GM12872 (cell line): ENCODE measurements around the gene KAZALD1.

Experiments used
- CTCF ChIP-seq: IDR thresholded peaks from 3 replicates; pipeline ENCODE4 v1.5.1; 2011; ENCODE audit warnings: low read depth, mild to moderate bottlenecking, low read length, moderate library complexity; ENCODE audit not compliant: insufficient read depth

The KAZALD1 gene

GRCh38 chr10:101047268-101047667 lies 14.5 kb upstream of the KAZALD1 start:
- TF ChIP-seq CTCF: no peak

GRCh38 chr10:101047961-101048892 lies 13.6 kb upstream of the KAZALD1 start:
- TF ChIP-seq CTCF: no peak

GRCh38 chr10:101050208-101051069 lies 11.3 kb upstream of the KAZALD1 start:
- TF ChIP-seq CTCF: peak; percentile 87

GRCh38 chr10:101052285-101052684 lies 9.5 kb upstream of the KAZALD1 start:
- no peak for TF ChIP-seq CTCF

- no peak for TF ChIP-seq CTCF
Observed at GRCh38 chr10:101053516-101053915, 8.3 kb upstream of the KAZALD1 start.

DNA sequence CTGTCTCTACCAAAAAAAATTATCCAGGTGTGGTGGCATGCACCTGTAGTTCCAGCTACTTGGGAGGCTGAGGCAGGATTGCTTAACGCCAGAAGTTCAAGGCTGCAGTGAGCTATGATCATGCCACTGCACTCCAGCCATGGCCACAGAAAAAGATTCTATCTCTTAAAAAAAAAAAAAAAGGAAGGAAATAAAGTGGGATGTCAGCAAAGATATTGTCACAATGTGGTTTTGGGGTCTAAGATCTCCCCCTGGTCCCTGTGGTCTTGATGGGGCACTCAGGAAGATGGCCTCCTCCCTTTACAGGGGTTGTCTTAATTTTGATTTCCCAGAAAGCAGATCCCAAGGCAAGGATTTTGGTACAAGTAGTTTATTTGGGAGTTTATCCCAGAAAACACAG lies 7.4 kb upstream of the KAZALD1 start:
- TF ChIP-seq CTCF: no peak

GRCh38 chr10:101054876-101055275 lies 6.9 kb upstream of the KAZALD1 start:
- no peak for TF ChIP-seq CTCF
